SK-N-SH (cell line): ENCODE data around the gene NTRK2. TPM values are rescaled to one million over a fixed set of nuclear protein-coding genes. Genes with fewer than 3 reads are reported as not detected.
A peak's percentile ranks its signal among the peaks of the same experiment; 100 is the strongest.

ENCODE experiments used
- CTCF ChIA-PET: fragments of 300-600, 350-600 bp; formaldehyde crosslinking; extraction: SDS; loops from one replicate; lab custom pipeline; 2021; lab: Yijun Ruan, JAX
- POLR2A ChIA-PET: fragments of 350-600 bp; sonication (Branson Sonifier 250); formaldehyde crosslinking; extraction: SDS; loops from one replicate; lab custom pipeline; 2020; ENCODE audit warnings: antibody characterized with exemption, inconsistent platforms; lab: Yijun Ruan, JAX
- DNase-seq: peaks from one replicate; pipeline ENCODE4 v3.0.0; 2012
- H2AFZ ChIP-seq: fragments of 200-600 bp; sonication (generic); 2 replicates; pipeline ENCODE4 v1.8.1; 2016; ENCODE audit warnings: antibody characterized with exemption, mild to moderate bottlenecking, low read depth
- H3F3A ChIP-seq: fragments of 200-600 bp; sonication (generic); replicated peaks from 2 replicates; pipeline ENCODE3; 2016; ENCODE audit warnings: antibody characterized with exemption, mild to moderate bottlenecking; ENCODE audit not compliant: insufficient read depth
- H3K27ac ChIP-seq, 2 experiments: fragments of 200-500 bp in 1 of 2; fragments of 200-600 bp in 1 of 2; sonication (Bioruptor generic) in 1 of 2; sonication (generic), shearing (Covaris generic) in 1 of 2; 2 replicates each; pipeline versions ENCODE4 v1.5.1 to v1.6.1; 2014 to 2016; ENCODE audit warnings: low read depth in 2 of 2, inconsistent platforms in 1 of 2, low read length in 1 of 2, mild to moderate bottlenecking in 1 of 2, mixed read lengths in 1 of 2
- H3K27me3 ChIP-seq: fragments of 200-600 bp; sonication (generic), shearing (Covaris generic); 2 replicates; pipeline ENCODE4 v1.6.1; 2016; ENCODE audit warnings: mixed run types; ENCODE audit not compliant: insufficient read depth
- H3K36me3 ChIP-seq, 2 experiments: fragments of 200-500 bp in 1 of 2; fragments of 200-600 bp in 1 of 2; sonication (Bioruptor generic) in 1 of 2; sonication (generic) in 1 of 2; replicated peaks in 1 of 2; 2 replicates each; pipeline versions ENCODE3 to v1.5.1; 2014 to 2016; ENCODE audit warnings: low read length in 1 of 2, mild to moderate bottlenecking in 1 of 2; ENCODE audit not compliant: insufficient read depth in 2 of 2, control insufficient read depth in 1 of 2
- H3K4me1 ChIP-seq, 2 experiments: fragments of 200-500 bp in 1 of 2; fragments of 200-600 bp in 1 of 2; sonication (Bioruptor generic) in 1 of 2; sonication (generic), shearing (Covaris generic) in 1 of 2; 2 replicates each; pipeline versions ENCODE4 v1.5.1 to v1.6.1; 2014 to 2016; ENCODE audit warnings: low read depth in 1 of 2, low read length in 1 of 2, mixed run types in 1 of 2; ENCODE audit not compliant: insufficient read depth in 2 of 2, control insufficient read depth in 1 of 2
- H3K4me2 ChIP-seq: fragments of 200-600 bp; sonication (generic), shearing (Covaris generic); 2 replicates; pipeline ENCODE4 v1.6.1; 2017; ENCODE audit warnings: mixed run types
- H3K4me3 ChIP-seq, 2 experiments: fragments of 200-500 bp in 1 of 2; fragments of 200-600 bp in 1 of 2; sonication (Bioruptor generic) in 1 of 2; sonication (generic), shearing (Covaris generic) in 1 of 2; 2 replicates each; pipeline versions ENCODE4 v1.5.1 to v1.8.1; 2014 to 2016; ENCODE audit warnings: low read depth in 2 of 2, inconsistent platforms in 1 of 2, low read length in 1 of 2, mild to moderate bottlenecking in 1 of 2, mixed read lengths in 1 of 2, moderate library complexity in 1 of 2
- H3K79me2 ChIP-seq: fragments of 200-600 bp; sonication (generic); 2 replicates; pipeline ENCODE4 v1.8.1; 2017; ENCODE audit warnings: mild to moderate bottlenecking; ENCODE audit not compliant: insufficient read depth
- H3K9ac ChIP-seq: fragments of 200-600 bp; sonication (generic); 2 replicates; pipeline ENCODE4 v1.6.1; 2017; ENCODE audit warnings: mixed run types
- H3K9me2 ChIP-seq: fragments of 200-600 bp; sonication (generic); 2 replicates; pipeline ENCODE4 v1.6.1; 2017; ENCODE audit warnings: mixed run types
- H3K9me3 ChIP-seq: fragments of 200-600 bp; sonication (generic); 2 replicates; pipeline ENCODE4 v1.6.1; 2017; ENCODE audit warnings: mixed run types, mild to moderate bottlenecking, moderate library complexity
- H4K20me1 ChIP-seq: fragments of 200-600 bp; sonication (generic); 2 replicates; pipeline ENCODE4 v1.6.1; 2017; ENCODE audit warnings: mild to moderate bottlenecking, mixed run types; ENCODE audit not compliant: insufficient read depth
- ELF1 ChIP-seq: IDR thresholded peaks from 2 replicates; pipeline ENCODE4 v1.4.0; 2012
- EZH2phosphoT487 ChIP-seq: fragments of 200-600 bp; sonication (generic); IDR thresholded peaks from 2 replicates; pipeline ENCODE4 v1.6.1; 2017; ENCODE audit warnings: low read depth, mixed run types, mild to moderate bottlenecking, antibody characterized with exemption, moderate library complexity, borderline replicate concordance
- FOSL2 ChIP-seq: IDR thresholded peaks from 2 replicates; pipeline ENCODE4 v1.4.0; 2012; ENCODE audit warnings: low read depth, mild to moderate bottlenecking, moderate library complexity, borderline replicate concordance
- GABPA ChIP-seq: IDR thresholded peaks from 2 replicates; pipeline ENCODE4 v1.4.0; 2012; ENCODE audit warnings: low read depth, mild to moderate bottlenecking
- NFIC ChIP-seq: IDR thresholded peaks from 2 replicates; pipeline ENCODE4 v1.4.0; 2012; ENCODE audit warnings: borderline replicate concordance
- NRF1 ChIP-seq: IDR thresholded peaks from 2 replicates; pipeline ENCODE4 v1.6.1; 2012; ENCODE audit warnings: low read depth, mild to moderate bottlenecking, low read length
- RXRA ChIP-seq: IDR thresholded peaks from 2 replicates; pipeline ENCODE4 v1.4.0; 2012; ENCODE audit warnings: low read depth, mild to moderate bottlenecking, borderline replicate concordance
- SIN3A ChIP-seq: IDR thresholded peaks from 2 replicates; pipeline ENCODE4 v1.6.1; 2012; ENCODE audit warnings: low read depth, mild to moderate bottlenecking, low read length, moderate library complexity, borderline replicate concordance
- TAF1 ChIP-seq: IDR thresholded peaks from 2 replicates; pipeline ENCODE4 v1.6.1; 2012; ENCODE audit warnings: low read depth, mild to moderate bottlenecking, low read length, moderate library complexity, borderline replicate concordance
- TEAD4 ChIP-seq: IDR thresholded peaks from 2 replicates; pipeline ENCODE4 v1.4.0; 2012; ENCODE audit warnings: mild to moderate bottlenecking, borderline replicate concordance; ENCODE audit not compliant: insufficient read depth
- WGBS: methylation state at CpG from one replicate; pipeline ENCODE4 v1.1.6; 2017; ENCODE audit warnings: low lambda C conversion rate; 5-methylcytosine and 5-hydroxymethylcytosine counted together
- polyA plus RNA-seq, 3 experiments: library from polyadenylated mRNA; depleted of rRNA; stranded (reverse); fragments of >200 nt; gene quantifications; 2 replicates each; pipeline ENCODE4 v1.2.3, GENCODE V29; 2012
- TF ChIP-seq, protein P1 (sequence below): IDR thresholded peaks from 2 replicates; pipeline ENCODE4 v1.4.0; 2012; ENCODE audit warnings: low read depth, borderline replicate concordance
- TF ChIP-seq, protein P2 (sequence below): IDR thresholded peaks from 2 replicates; pipeline ENCODE4; 2012
- TF ChIP-seq, protein P3 (sequence below): fragments of 150-350 bp; IDR thresholded peaks from 2 replicates; pipeline ENCODE4 v1.6.1; 2016; ENCODE audit warnings: mild to moderate bottlenecking, low read depth, low read length
- TF ChIP-seq, protein P4 (sequence below): IDR thresholded peaks from 2 replicates; pipeline ENCODE4 v1.6.1; 2012; ENCODE audit warnings: mild to moderate bottlenecking, low read depth, low read length, moderate library complexity

NTRK2 gene
- polyA plus RNA-seq, 1 of the 3 experiments (the other 2 are of a cell fraction), result 0.05 TPM

DNA sequence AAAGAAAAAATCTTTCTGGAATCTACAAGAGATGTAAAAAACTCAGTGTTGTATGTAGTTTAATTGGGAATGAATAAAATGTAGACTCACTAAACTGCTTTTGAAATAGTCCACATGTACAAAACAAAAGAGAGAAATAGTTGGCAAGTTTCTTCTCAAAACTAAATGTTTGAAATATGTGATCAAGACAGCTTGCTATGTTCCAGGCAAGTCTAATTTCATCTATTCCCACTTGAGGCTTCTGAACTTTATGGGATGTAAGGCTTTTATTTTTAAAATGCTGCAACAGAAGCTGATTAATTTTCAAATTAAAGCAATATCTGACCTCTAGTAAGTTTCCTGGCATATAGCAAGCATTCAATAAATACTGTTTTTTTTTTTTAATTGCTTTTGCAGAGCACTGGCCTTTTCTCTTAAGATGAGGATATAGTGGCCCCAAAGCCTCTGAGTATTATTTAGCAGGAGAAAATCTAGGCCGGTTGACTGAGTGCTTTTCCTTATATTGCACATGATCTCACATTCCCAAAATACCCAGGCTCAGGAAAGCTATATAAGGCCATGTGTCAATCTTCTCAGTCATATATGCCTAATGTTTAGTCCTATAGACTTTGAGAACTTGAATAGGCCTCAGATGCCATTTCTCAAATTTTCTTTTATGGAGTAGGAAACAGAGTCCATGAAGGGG lies 183.2 kb downstream of the NTRK2 start:
- H3K4me1 ChIP-seq, result 0 out of 4 replicates have a peak, but pooled peaks cover 0 to 4% of the 10 kb centered on the region in 2 experiments
- no peaks in the 10 kb centered on the region for H3K9me3 ChIP-seq
- no peaks in the 10 kb centered on the region for H3K79me2 ChIP-seq
- peak overlapping the region; percentile 38; the same call in 1 of the 2 replicates for H3K4me2 ChIP-seq
- no peak for DNase-seq
- H2AFZ ChIP-seq, result no peak overlapping the region
- H3K27ac ChIP-seq, result peak overlapping the region in 1 of 2 experiments; percentile 63; a peak in 2 of 4 replicates
- CTCF ChIA-PET, result interaction anchor here (1.7 kb wide), 1 partner anchor 290 kb away, joined by 3 read pairs; no protein-coding TSS in a partner anchor
- no peak overlapping the region; the same call in 1 of the 2 replicates for H3K9ac ChIP-seq
- H4K20me1 ChIP-seq, result no peaks in the 10 kb centered on the region
- WGBS, result 79% methylated on average over 1 of the region's 1 CpG
- peaks cover 8% of the 10 kb centered on the region for H3F3A ChIP-seq
- H3K27me3 ChIP-seq, result no peaks in the 10 kb centered on the region
- H3K4me3 ChIP-seq, result no peak overlapping the region
- no peaks in the 10 kb centered on the region for H3K36me3 ChIP-seq
- no peak for TF ChIP-seq RXRA
- TF ChIP-seq TEAD4, result no peak
- no peak for TF ChIP-seq NFIC
- TF ChIP-seq, protein P1, sequence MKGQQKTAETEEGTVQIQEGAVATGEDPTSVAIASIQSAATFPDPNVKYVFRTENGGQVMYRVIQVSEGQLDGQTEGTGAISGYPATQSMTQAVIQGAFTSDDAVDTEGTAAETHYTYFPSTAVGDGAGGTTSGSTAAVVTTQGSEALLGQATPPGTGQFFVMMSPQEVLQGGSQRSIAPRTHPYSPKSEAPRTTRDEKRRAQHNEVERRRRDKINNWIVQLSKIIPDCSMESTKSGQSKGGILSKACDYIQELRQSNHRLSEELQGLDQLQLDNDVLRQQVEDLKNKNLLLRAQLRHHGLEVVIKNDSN, result no peak
- no peak for TF ChIP-seq SIN3A
- TF ChIP-seq, protein P2, sequence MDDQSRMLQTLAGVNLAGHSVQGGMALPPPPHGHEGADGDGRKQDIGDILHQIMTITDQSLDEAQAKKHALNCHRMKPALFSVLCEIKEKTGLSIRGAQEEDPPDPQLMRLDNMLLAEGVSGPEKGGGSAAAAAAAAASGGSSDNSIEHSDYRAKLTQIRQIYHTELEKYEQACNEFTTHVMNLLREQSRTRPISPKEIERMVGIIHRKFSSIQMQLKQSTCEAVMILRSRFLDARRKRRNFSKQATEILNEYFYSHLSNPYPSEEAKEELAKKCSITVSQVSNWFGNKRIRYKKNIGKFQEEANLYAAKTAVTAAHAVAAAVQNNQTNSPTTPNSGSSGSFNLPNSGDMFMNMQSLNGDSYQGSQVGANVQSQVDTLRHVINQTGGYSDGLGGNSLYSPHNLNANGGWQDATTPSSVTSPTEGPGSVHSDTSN, result no peak
- TF ChIP-seq, protein P3, sequence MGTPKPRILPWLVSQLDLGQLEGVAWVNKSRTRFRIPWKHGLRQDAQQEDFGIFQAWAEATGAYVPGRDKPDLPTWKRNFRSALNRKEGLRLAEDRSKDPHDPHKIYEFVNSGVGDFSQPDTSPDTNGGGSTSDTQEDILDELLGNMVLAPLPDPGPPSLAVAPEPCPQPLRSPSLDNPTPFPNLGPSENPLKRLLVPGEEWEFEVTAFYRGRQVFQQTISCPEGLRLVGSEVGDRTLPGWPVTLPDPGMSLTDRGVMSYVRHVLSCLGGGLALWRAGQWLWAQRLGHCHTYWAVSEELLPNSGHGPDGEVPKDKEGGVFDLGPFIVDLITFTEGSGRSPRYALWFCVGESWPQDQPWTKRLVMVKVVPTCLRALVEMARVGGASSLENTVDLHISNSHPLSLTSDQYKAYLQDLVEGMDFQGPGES, result no peak
- TF ChIP-seq TAF1, result no peak
- no peak for TF ChIP-seq ELF1
- TF ChIP-seq FOSL2, result no peak
- TF ChIP-seq GABPA, result no peak
- TF ChIP-seq NRF1, result no peak
- TF ChIP-seq EZH2phosphoT487, result no peak
- TF ChIP-seq, protein P4, sequence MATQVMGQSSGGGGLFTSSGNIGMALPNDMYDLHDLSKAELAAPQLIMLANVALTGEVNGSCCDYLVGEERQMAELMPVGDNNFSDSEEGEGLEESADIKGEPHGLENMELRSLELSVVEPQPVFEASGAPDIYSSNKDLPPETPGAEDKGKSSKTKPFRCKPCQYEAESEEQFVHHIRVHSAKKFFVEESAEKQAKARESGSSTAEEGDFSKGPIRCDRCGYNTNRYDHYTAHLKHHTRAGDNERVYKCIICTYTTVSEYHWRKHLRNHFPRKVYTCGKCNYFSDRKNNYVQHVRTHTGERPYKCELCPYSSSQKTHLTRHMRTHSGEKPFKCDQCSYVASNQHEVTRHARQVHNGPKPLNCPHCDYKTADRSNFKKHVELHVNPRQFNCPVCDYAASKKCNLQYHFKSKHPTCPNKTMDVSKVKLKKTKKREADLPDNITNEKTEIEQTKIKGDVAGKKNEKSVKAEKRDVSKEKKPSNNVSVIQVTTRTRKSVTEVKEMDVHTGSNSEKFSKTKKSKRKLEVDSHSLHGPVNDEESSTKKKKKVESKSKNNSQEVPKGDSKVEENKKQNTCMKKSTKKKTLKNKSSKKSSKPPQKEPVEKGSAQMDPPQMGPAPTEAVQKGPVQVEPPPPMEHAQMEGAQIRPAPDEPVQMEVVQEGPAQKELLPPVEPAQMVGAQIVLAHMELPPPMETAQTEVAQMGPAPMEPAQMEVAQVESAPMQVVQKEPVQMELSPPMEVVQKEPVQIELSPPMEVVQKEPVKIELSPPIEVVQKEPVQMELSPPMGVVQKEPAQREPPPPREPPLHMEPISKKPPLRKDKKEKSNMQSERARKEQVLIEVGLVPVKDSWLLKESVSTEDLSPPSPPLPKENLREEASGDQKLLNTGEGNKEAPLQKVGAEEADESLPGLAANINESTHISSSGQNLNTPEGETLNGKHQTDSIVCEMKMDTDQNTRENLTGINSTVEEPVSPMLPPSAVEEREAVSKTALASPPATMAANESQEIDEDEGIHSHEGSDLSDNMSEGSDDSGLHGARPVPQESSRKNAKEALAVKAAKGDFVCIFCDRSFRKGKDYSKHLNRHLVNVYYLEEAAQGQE, result no peak
- TF ChIP-seq, all 33 proteins: peak for 0
- no peaks in the 10 kb centered on the region for H3K9me2 ChIP-seq
- POLR2A ChIA-PET, result no interaction called here
